T1000 (cell line): Measurements from ENCODE around the gene PEPD.
"Not testable (repeated sequence)": the region's sequence is repeated elsewhere in the genome, so short reads cannot be mapped to it uniquely, and the experiment has no call there.

Experiments
- DNase-seq: peaks from one replicate; lab custom pipeline; 2025; ENCODE audit warnings: mixed read lengths; lab: John Stamatoyannopoulos, UW

The PEPD gene

GRCh38 chr19:33498391-33499000, 23.1 kb downstream of the PEPD start:
- DNase-seq: no peak

- no peak for DNase-seq
These were observed 23.8 kb downstream of the PEPD start for GRCh38 chr19:33497778-33498175.

GRCh38 chr19:33497131-33497777, 24.3 kb downstream of the PEPD start:
- DNase-seq: no peak

- DNase-seq: no peak
These were observed 25.3 kb downstream of the PEPD start for GRCh38 chr19:33496038-33496895.

- DNase-seq: no peak
These were observed 28.0 kb downstream of the PEPD start for GRCh38 chr19:33493401-33494275.

- no peak for DNase-seq
These were observed 28.6 kb downstream of the PEPD start for GRCh38 chr19:33492951-33493350.

- no peak for DNase-seq
These were observed 29.5 kb downstream of the PEPD start for GRCh38 chr19:33492090-33492489.

- DNase-seq: not testable (repeated sequence)
These were observed 31.0 kb downstream of the PEPD start for GRCh38 chr19:33490596-33490995.

- no peak for DNase-seq
These were observed 31.5 kb downstream of the PEPD start for GRCh38 chr19:33490041-33490451.

GRCh38 chr19:33488826-33489225, 32.8 kb downstream of the PEPD start:
- no peak for DNase-seq

GRCh38 chr19:33487901-33488800, 33.4 kb downstream of the PEPD start:
- no peak for DNase-seq

- DNase-seq: no peak
These were observed 34.4 kb downstream of the PEPD start for GRCh38 chr19:33486936-33487811.

- no peak for DNase-seq
These were observed 35.2 kb downstream of the PEPD start for GRCh38 chr19:33486407-33486806.

- DNase-seq: no peak
These were observed 37.3 kb downstream of the PEPD start for GRCh38 chr19:33484226-33484774.

GRCh38 chr19:33482476-33482875, 39.1 kb downstream of the PEPD start:
- DNase-seq: no peak

- DNase-seq: no peak
These were observed 39.7 kb downstream of the PEPD start for GRCh38 chr19:33481863-33482262.

- DNase-seq: not testable (repeated sequence)
These were observed 42.0 kb downstream of the PEPD start for GRCh38 chr19:33479570-33479969.

- no peak for DNase-seq
These were observed 43.8 kb downstream of the PEPD start for GRCh38 chr19:33477781-33478180.

- no peak for DNase-seq
These were observed 45.4 kb downstream of the PEPD start for GRCh38 chr19:33476151-33476707.
